SU-DHL-6 (cell line): ENCODE data around the gene PLCL1.

Source experiments
- CTCF ChIP-seq: fragments of 200-600 bp; sonication (generic); IDR thresholded peaks from one replicate; pipeline ENCODE4 v1.5.1; 2017; ENCODE audit warnings: antibody characterized with exemption, mild to moderate bottlenecking, low read length, moderate library complexity; ENCODE audit not compliant: insufficient read depth, poor library complexity, severe bottlenecking
- EZH2phosphoT487 ChIP-seq: fragments of 200-600 bp; sonication (generic), shearing (Covaris generic); conservative IDR thresholded peaks from 2 replicates; pipeline ENCODE4 v1.6.1; 2018; ENCODE audit warnings: mild to moderate bottlenecking, antibody characterized with exemption, low read length, moderate library complexity, mixed read lengths

GRCh38 chr2:197804758-197805714 is 643 bp downstream of the PLCL1 start:
- TF ChIP-seq CTCF: no peak
- 0 out of 2 replicates have a peak, but pooled peaks have one; percentile 36 for TF ChIP-seq EZH2phosphoT487
